Activated CD8-positive, alpha-beta memory T cell treated with anti-CD3 and anti-CD28 coated beads, Interleukin-2, amount 50 U/mL, for 48 hours (primary cell): Measurements from ENCODE around the gene URAD.
A peak's percentile ranks its signal among the peaks of the same experiment; 100 is the strongest.

Experiments used
- DNase-seq: peaks from one replicate; pipeline ENCODE4 v3.0.0-alpha.2; 2020

The URAD gene

DNA sequence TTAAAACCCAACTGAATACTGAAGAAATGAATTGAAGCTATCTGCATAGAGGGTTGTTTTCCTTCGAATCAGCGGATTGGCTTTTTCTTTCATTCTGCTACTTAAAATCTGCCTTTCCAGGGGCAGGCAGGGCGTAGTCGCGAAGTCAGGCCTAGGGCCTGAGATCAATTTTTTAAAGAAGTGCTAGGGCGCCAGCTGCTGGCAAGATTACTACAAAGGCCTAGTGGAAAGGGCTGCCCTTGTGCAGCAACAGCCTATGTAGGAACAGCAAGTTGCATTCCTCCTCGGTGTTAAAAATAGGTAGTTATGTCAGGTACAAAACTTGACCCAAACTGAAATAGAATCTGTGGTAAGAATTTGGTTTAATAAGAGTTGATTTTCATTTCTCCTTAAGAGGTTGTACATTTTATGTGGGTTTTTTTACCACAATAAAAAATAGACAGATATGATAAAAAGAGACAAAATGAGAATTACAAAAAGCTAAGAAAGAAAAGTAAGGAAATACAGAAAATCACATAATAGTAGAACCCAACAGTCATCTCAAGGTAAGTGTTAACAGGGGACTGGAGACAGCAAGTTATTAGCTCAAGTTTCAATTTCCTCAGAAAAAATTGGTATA, 9.5 kb upstream of the URAD start:
- DNase-seq, result no peak

DNA sequence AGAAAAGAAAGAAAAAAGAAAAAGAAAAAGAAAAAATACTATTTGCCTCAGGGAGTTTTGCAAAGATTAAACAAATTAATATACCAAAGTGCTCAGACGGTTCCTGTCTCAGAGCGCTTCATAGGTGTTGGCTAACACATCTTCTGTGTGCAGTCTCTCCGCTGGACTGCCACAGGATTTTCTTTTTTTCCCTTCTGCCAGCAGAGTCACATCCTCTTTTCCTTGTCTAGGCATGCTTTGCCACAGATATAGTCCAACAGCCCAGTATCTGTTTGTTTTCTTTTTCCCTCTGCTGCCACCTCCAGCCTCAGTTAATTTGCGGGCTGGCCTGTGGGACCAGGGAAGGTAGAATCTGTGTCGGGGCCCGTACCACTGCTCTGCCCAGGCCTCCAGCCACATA, 3.4 kb upstream of the URAD start:
- DNase-seq, result no peak

DNA sequence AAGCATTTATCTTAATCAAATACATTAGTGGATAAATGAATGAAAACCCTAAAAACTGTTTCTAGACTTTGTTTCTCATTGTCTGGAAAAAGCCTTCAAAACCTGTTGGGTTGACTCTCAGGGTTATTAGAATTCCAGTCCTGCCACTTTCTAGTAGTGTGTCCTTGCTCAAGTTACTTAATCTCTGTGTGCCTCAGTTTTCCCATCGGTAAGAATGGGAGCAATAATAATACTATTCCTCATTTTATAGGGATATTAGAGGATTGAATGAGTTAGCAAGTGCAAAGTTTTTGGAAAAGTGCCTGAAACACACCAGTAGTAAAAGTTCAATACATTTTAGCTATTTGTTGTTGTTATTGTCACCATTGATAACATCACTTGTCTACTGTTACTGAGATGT, 2.9 kb downstream of the URAD start:
- DNase-seq, result no peak

DNA sequence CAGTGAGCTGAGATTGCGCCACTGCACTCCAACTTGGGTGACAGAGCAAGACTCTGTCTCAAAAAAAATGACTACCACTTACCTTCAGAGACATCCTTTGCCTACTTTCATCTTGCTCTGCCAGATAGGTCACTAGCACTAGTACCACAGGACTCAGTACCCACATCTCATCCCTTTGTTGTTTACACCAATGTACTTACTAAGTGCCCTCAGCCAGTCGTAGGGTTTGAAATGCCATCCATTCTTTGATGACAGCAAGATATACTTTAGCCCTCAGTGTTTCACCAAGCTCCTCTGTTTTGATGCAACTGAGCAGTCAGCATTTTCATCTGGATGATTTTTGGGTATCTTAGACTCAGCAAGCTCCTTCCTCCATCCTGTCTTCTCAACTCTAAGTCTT, 6.1 kb downstream of the URAD start:
- DNase-seq, result no peak

DNA sequence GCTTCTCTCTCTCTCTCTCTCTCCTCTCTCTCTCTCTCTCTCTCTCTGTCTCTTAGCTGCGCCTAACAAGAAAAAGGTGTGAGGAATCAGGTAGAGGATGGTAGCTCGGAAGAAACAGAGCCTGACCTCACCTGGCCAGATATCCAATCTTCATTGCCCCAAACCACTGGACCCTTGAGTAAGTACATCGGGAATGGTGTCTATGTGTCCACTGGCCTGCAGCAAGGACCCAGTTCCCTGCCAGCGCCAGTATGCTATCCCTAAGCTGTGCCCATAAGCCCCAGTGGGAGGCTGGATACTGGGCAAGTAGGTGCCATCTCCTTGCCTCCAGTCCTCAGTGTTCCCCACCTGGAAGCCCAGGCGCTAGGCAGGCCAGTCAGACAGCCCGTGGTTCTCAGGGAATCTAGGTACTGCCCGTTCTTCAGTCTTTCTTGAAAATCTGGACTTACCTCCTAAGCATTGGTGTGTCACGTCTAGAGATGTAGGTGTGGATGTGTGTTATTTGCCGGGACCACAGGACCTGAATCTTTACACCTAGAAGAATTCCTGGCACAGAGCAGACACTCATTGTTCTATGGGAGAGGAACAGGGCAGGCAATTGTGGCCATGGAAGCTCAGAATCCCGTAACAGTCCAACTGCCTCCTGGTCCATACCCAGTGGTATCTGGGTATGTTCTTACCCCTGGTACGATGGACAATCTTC, 7.3 kb downstream of the URAD start:
- DNase-seq, result peak; percentile 33

DNA sequence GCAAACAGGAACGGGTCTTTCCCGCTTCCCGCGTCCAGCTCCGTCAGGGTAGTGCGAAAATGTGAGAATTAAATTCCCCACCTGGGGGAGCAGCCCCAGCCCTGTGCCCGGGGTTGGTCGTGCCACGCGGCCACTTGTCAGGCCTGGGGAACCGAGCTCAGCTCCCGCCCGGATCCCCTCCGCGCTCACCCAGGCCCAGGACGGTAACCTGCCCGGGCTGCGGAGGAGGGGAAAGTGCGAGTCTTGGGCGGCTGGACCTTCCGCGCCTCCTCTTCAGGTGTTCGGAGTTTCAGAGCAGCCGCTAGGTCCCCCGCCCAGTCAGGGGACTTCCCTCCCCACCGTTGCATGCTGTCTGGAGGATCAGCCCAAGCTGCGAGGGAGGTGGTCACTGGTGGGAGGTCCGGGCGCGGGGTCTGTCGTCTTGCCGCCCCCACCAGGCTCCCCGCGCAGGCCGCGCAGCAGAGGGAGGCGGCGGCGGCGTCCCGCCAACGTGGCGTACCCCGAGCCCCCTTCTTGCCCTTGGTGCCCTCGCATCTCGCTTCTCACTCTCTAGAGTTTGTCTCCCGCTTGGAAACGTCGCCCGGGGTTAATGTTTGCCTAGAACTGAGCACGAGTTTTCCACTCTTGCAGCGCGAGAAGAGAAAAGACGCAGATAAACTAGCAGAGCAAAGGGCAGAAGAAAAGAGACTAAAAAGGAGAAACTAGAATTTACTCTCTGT, 8.1 kb downstream of the URAD start:
- DNase-seq, result peak; percentile 54

DNA sequence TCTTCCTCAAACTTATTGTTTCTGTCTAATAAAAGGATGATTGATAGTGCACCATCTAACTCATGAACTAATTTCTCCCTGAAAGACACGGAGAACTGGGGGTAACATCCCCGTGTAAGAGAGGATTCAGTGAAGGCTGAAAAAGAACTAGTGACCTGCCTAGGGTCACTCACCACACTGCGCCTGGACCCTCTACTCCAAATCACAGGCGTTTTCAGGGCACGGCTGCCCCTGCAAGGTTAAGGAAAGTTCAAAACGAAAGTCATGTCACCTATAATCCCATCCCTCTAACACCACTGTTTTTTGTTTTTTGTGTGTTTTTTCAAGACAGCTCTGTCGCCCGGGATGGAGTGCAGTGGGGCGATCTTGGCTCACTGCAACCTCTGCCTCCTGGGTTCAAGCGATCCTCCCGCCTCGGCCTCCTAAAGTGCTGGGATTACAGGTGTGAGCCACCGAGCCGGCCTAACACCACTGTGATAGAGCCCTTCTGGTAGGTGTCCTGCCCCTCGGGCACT, 8.7 kb downstream of the URAD start:
- DNase-seq, result no peak

DNA sequence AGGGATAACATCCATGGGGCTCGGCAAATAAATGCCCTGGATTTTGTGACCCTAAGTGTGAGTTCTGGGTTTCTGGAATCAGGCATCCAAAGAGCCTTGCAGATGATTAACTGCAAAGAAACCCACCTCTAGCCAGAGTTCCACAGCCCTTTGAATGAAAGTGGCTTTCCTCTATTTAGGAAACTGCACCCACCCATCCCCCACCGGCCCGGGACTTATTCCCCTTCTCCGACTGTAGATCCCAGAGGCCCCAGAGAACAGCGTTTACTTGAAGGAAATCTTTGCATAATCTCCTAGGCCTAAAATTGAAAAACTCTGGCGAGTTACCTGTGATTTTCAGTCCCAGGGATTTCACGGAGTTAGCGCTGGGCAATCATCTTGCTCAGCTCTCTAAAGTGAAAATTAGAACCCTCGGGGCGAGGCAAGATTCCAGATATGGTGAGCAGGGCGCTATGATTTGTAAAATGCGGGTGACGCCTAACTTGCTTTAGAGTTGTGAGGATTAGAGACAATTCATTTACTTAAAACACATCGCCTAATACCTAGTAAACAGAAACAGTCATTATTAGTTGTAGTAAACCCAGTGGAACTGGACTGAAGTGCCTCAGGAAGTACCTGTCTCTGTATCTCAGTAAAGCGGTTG, 9.4 kb downstream of the URAD start:
- peak; percentile 41 for DNase-seq

DNA sequence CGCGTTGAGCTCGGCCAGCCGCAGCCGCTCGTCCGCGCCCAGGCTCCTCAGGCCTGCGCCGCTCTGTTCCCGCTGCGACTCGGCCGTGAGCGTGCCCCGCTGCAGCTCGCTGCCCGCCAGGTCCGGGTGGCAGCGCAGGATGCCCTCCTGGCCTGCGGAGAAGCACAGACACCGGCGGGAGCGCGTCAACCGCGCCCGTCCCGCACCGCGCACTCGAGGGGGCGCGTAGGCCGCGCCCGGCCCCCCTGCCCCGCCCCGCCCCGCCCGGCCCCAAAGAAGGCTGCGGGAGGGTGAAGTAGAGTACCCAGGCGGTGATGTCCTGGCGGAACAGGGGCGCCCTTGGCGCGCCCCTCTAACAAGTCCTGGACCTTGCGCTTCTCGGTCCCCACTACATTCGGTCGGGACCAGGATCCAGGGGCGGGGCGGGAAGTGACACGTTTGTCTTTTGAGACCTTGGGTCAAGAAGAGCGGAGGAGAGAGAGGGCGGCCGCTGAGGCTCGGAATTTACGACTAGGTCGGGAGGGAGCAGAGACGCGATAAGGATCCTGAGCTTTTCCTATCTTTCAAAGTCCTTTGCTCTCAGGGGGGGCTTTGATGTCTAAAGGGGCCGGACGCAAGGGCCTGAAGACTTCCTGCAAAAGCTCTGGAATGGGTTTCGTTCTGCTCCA, 10.1 kb downstream of the URAD start:
- DNase-seq, result peak; percentile 50

DNA sequence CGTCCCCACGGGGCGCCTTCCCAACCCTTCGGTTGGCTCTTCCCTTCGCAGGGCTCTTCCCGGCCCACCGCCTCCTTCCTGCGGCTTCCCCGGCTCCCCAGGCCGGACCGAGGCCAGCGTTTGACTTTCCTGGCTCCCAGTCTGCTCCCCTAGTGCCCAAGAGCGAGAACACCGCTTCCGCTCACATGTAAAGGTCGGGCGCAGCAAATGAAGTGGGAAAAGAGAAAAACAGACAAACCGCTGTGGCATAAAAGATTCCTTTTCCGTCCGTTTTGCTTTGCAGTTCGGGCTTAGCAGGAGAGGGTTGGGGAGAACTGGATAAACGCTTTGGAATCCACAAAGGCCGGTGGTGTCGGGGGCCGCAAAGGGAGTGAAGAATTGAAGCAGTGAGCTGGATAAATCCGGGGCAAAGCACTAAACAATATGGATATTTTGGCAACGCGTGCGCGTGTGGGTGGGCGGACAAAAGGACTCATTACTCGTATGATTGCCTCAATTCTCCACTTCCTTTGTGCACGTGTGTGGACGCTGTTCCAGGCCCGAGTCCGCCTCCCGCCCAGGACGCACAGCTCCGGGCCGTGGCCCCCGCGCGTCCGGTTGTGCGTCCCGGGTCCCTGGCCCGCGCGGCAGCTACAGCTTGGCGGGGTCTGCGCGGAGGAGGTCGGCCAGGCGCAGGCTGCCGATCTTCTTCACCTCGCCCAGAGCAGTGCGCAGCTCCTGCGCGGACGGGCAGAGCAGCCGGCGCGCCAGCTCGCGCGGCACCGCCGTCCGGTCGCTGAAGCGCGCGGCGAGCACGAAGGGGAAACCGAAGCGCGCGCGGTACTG, 10.8 kb downstream of the URAD start:
- peak; percentile 50 for DNase-seq

DNA sequence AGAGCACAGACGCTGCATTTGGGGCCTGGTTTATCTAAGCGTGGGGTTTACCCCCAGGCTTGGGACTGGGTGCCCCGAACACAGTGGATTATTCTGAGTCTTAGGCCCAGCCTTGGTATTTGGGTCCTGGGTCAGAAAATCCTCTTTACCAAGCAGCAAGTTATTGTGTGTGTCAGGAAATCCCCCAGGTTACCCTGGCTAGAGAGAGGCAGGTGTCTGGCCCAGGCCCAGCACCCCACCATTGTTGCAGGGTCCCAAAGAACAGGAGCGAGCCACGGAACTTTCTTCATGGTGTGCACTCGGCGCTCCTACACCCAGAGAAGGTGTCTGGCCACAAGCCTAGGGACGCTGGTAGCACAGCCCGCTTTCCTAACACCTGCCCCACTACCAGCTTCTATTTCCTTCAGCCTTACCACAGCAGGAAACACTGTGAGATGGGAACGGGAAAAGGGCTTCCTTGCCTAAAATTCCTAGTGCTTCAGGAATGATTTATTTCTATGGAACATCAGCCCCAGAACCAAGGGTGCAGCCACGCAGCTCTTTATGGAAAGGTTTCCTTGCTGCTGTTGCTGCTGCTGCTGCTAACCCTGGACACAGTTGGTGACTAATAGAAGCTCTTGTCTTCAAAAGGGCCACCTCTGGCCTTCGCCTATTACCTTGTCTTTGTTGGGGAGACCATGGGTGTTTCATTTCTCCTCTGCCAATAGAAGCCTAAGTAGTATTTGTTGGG, 12.0 kb downstream of the URAD start:
- peak; percentile 49 for DNase-seq

DNA sequence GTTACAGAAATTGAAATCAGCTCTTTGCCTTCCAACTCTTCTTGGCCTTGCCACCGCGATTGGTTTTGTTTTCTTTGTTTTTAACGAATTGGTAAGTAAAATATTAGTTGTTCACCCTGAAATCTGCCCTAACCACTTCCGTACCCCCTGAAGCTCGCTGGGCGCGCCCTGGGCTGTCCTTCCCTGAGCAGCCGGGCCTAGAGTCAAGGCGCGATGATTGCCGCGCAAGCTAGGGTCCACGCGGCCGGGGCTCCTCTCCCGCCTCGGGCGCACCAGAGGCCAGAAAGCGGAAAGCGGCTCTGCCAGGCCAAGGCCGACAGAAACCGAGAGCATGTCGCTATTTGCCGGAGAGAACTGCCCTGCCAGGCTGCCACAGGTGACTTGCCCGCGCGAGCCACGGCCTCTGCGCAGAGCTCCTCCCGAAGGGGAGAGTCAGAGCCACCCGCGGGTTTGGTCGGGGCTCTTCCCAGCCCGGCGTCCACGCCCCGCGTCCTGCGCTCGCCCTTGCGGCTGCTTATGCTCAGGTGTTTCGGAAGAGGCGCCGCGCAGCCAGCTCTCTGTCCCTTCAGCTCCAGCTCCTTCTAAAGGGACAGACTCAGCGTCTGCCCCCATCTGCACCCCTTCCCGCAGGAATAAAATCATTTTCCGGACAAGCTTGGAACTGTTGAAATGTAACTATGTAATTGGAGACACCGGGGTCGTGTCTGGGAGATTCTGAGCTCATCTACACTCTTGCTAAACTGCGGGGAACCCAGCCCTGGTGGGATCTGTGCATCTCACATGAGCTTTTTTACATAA, 12.7 kb downstream of the URAD start:
- DNase-seq, result peak; percentile 58

DNA sequence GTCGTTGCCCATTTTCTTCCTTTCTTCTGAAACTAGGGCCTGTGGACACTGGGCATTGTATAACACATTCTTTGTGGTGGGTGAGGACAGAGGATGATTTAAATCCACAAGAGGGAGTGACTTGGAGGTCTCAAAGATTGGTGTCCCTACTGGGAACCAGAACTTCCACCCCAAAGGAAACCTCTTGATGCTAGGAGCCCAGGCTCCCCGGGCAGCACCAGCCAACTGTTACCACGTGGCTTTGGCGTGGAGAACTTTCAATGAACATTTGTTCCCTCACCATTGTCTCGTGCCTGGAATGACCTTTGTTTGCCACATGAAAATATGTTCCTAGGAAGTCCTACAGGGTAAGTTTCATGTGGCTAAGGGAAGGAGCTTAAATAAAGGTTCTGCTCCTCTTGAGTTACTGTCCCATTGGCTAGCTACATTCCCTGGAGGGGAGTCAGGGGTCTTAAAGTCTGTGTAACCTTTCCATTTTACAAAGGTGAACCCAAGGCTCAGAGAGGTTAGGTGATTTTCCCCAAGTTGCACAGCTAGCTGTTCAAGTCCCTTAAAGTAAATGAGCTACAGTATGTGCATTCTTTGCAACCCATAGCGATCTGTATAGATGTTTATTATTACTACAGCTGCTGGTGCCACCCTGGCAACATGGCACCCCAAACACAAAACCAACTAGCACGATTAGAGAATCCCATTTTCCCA, 14.4 kb downstream of the URAD start:
- DNase-seq, result peak; percentile 15

DNA sequence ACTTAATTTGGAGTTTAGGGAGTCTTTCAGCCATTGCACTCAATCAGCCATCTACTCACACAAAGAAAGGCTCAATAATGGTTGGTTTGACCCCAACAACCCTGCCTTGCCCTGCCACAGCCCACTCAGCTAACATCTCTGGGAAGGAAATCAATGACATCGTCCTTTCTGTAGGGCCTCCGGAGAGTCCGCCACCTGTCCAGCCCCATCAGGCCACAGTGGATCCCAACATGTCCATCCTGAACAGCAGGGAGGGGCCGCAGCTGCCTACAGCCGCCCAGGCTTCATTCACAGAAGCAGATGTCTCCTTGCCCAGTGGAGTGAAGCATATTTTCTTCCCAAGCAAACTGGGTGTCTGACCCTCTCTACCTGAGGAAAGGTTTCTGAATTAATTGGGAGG, 15.2 kb downstream of the URAD start:
- DNase-seq, result peak; percentile 18

DNA sequence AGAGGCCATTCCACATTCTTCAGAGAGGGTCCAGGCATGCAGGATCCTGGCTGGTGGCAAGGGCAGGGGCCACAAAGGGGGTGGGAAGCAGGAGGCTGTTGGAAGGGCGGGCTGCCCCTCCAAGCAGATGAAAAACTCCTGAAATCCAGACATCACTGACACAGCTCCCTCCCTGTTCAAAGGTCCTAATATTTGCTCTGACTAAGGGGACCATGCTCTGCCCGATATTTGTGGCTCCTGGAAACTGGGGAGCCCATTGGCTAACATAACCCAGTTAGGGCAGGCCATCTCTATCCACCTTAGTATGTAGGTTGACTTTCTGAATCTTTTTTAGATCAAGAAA, 16.0 kb downstream of the URAD start:
- DNase-seq, result no peak

DNA sequence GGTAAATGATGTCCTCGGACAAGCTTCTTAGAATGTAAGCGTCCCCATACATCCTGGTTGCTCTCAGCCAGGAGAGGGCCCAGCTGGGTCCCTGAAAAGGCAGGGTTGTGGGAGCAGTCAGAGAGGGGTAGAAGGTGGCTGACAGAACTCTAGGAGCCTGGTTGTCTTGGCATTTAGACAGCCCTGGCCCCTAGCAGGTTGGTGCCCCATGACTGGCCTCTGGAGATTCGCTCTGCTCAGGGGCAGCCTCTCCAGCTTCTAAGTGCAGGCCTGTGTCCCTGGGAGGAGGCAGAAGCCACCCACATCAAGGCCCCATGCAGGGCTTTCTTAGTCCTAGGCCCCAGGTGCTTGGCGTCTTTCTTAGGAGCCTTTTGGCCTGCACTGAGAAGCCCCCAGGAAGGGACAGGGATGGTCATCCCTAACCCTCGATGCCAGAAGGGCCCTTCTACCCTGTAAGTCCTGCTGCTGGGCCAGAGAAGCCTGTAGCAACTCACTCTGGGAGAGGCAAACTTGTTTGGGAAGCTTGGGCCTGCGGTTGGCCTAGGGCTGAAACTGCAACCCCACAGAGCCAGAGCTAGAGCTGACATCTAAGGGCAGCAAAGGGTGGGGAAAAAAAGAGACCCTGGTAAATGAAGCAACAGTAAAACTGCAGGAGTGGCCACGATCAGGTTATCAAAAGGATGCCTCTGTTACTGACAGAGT, 16.6 kb downstream of the URAD start:
- no peak for DNase-seq

DNA sequence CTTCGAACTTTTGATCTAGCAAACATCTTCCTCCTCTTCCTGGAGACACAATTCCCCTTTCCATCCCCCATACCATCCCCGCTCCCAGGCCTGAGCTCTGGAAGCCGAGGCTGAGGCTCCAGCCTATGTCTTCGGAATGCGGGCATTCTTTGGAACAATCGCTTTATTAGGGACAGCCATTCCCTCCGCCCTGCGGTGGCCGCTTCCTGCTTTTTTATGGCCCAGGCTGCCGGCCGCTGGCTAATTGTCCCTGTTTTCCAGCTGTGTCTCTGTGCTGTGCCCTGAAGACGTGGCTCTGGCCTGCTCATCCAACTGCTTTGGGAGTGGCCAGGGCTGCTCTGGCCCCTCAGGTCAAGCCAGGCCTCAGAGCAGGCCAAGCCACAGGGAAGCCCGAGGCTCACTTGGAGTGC, 17.3 kb downstream of the URAD start:
- DNase-seq, result no peak

DNA sequence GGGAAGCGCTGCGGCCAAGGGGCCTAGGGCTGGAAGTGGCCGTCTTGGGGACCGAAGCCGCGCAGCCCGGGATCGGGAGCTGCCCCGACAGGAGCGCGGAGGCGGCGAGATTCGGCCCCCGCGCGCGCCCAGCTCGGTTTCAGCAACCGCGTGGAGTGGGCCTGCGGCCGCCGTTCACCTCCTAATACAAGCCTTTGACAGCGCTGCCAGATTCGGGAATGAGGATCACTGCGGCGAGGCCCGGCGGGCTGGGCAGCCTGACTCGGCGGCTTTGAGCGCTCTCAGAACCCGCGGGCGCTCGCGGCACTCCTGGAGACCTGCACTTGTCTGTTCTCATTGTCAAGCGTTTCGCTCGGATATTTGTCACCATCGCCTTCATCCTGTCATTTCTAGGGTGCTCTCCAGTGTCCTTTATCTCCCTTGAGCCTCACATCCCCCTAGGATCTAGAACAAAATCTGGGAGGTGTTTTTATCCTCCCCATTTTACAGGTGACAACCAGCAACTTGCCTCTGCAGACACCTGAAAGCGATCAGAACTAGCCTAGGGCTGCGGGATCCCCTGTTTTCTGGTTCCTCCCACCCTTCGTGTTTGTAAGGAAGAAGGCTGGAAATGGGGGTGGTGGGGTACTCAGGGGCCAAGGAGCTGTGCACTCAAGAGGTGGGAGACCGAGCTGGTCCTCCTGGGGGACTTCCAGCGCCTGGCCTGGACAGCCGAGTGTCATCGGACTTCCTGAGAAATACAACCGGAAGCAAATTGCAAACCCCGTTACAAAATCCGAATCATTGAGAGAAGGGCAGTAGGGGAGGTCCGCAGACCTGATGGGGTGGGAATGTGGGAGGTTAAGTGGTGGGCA, 17.9 kb downstream of the URAD start:
- DNase-seq, result no peak
